Endothelial cell of umbilical vein (primary cell): ENCODE data around the gene RGP1. TPM values are rescaled to one million over a fixed set of nuclear protein-coding genes. Genes with fewer than 3 reads are reported as not detected.
A peak's percentile ranks its signal among the peaks of the same experiment; 100 is the strongest.

Experiments
- BruUV-seq: library from RNA; stranded (reverse); fragments of 400-500 nt; replicated peaks from 2 replicates; lab custom pipeline; 2021; lab: Mats Ljungman, UMichigan
- CTCF ChIA-PET: fragments of 300-600, 350-600 bp; sonication (Branson Sonifier 250); formaldehyde crosslinking; loops from one replicate; lab custom pipeline; 2021; ENCODE audit warnings: antibody characterized with exemption, inconsistent platforms; lab: Charles Lee
- POLR2A ChIA-PET: fragments of 300-600, 350-600 bp; sonication (Branson Sonifier 250); formaldehyde crosslinking; loops from one replicate; lab custom pipeline; 2021; ENCODE audit warnings: antibody characterized with exemption, inconsistent platforms; lab: Charles Lee
- DNase-seq: peaks from one replicate; pipeline ENCODE4 v3.0.0-alpha.2; 2011; ENCODE audit warnings: low read depth, low spot score
- FAIRE-seq: peaks from 2 replicates; lab custom pipeline; 2011; peaks lifted over from hg19 to GRCh38; lab: Jason Lieb, UNC
- H2AFZ ChIP-seq: 2 replicates; pipeline ENCODE4 v1.6.0; 2012; ENCODE audit warnings: low read depth, low read length, control low read depth, inconsistent platforms
- H3K27ac ChIP-seq: 2 replicates; pipeline ENCODE4 v1.5.1; 2011; ENCODE audit warnings: low read depth, mild to moderate bottlenecking, control low read depth, low read length, moderate library complexity; ENCODE audit not compliant: insufficient read depth
- H3K27me3 ChIP-seq, 2 experiments: 2 replicates each; pipeline versions ENCODE4 v1.6.0 to v1.6.1; 2011; ENCODE audit warnings: low read length in 2 of 2, mixed read lengths in 1 of 2; ENCODE audit not compliant: control insufficient read depth in 2 of 2, insufficient read depth in 2 of 2
- H3K36me3 ChIP-seq, 2 experiments: 2 replicates in 1 of 2; 3 replicates in 1 of 2; pipeline ENCODE4 v1.5.1; 2011; ENCODE audit warnings: low read length in 2 of 2, mild to moderate bottlenecking in 1 of 2, moderate library complexity in 1 of 2; ENCODE audit not compliant: control insufficient read depth in 2 of 2, insufficient read depth in 2 of 2; ENCODE audit errors: extremely low read depth in 1 of 2
- H3K4me1 ChIP-seq: 3 replicates; pipeline ENCODE4 v1.5.1; 2011; ENCODE audit warnings: mild to moderate bottlenecking, low read length; ENCODE audit not compliant: control insufficient read depth, insufficient read depth; ENCODE audit errors: extremely low read depth
- H3K4me2 ChIP-seq: 2 replicates; pipeline ENCODE4 v1.6.1; 2011; ENCODE audit warnings: low read length, control low read depth, mixed read lengths; ENCODE audit not compliant: insufficient read depth
- H3K4me3 ChIP-seq, 3 experiments: fragments of 200-600 bp in 1 of 3; sonication (generic), shearing (Covaris generic) in 1 of 3; replicated peaks in 1 of 3; 2 replicates each; pipeline ENCODE4 v1.5.1; 2011 to 2016; ENCODE audit warnings: control low read depth in 3 of 3, low read length in 3 of 3, mild to moderate bottlenecking in 2 of 3, inconsistent platforms in 1 of 3, low read depth in 1 of 3, moderate library complexity in 1 of 3; ENCODE audit not compliant: insufficient read depth in 1 of 3
- H3K79me2 ChIP-seq: 2 replicates; pipeline ENCODE4 v1.6.0; 2012; ENCODE audit warnings: low read length, inconsistent platforms; ENCODE audit not compliant: control insufficient read depth, insufficient read depth
- H3K9ac ChIP-seq: replicated peaks from 2 replicates; pipeline ENCODE3; 2011; ENCODE audit warnings: low read length, control low read depth; ENCODE audit not compliant: insufficient read depth; ENCODE audit errors: extremely low read depth
- H3K9me1 ChIP-seq: replicated peaks from 3 replicates; pipeline ENCODE4 v1.6.0; 2011; ENCODE audit warnings: mild to moderate bottlenecking, low read length; ENCODE audit not compliant: control insufficient read depth, insufficient read depth; ENCODE audit errors: extremely low read depth
- H3K9me3 ChIP-seq: replicated peaks from 2 replicates; pipeline ENCODE4 v1.5.1; 2012; ENCODE audit warnings: low read length, inconsistent platforms; ENCODE audit not compliant: control insufficient read depth, insufficient read depth
- H4K20me1 ChIP-seq: replicated peaks from 2 replicates; pipeline ENCODE3; 2011; ENCODE audit warnings: mild to moderate bottlenecking, low read length; ENCODE audit not compliant: control insufficient read depth, insufficient read depth; ENCODE audit errors: extremely low read depth
- CTCF ChIP-seq, 2 donors: IDR thresholded peaks; 1 replicate in 1 of 2; 2 replicates in 1 of 2; pipeline ENCODE4 v1.5.1; 2011; ENCODE audit warnings: low read length in 2 of 2, mild to moderate bottlenecking in 2 of 2, moderate library complexity in 2 of 2, control low read depth in 1 of 2, inconsistent platforms in 1 of 2, low read depth in 1 of 2; ENCODE audit not compliant: insufficient read depth in 1 of 2; ENCODE audit errors: extremely low read depth in 1 of 2
- EZH2 ChIP-seq: IDR thresholded peaks from 2 replicates; pipeline ENCODE4 v1.6.1; 2012; ENCODE audit warnings: borderline replicate concordance, low read depth, mild to moderate bottlenecking, moderate library complexity, low read length, inconsistent platforms; ENCODE audit not compliant: severe bottlenecking
- FOS ChIP-seq: IDR thresholded peaks from 2 replicates; pipeline ENCODE4 v1.6.1; 2011; ENCODE audit warnings: mild to moderate bottlenecking, low read length, moderate library complexity, borderline replicate concordance; ENCODE audit not compliant: insufficient read depth
- GATA2 ChIP-seq: IDR thresholded peaks from 2 replicates; pipeline ENCODE4 v1.7.0; 2011; ENCODE audit warnings: low read depth, mild to moderate bottlenecking, moderate library complexity, mixed read lengths, low read length; ENCODE audit not compliant: insufficient read length, insufficient read depth
- JUN ChIP-seq: IDR thresholded peaks from 2 replicates; pipeline ENCODE4 v1.6.1; 2011; ENCODE audit warnings: borderline replicate concordance, low read depth; ENCODE audit not compliant: insufficient read length, insufficient read depth
- MAX ChIP-seq: IDR thresholded peaks from 2 replicates; pipeline ENCODE4 v1.6.1; 2011; ENCODE audit not compliant: insufficient read depth, insufficient read length
- MYC ChIP-seq: IDR thresholded peaks from one replicate; pipeline ENCODE4 v1.6.1; 2011; ENCODE audit warnings: mild to moderate bottlenecking, low read depth, low read length
- POLR2A ChIP-seq: IDR thresholded peaks from 2 replicates; pipeline ENCODE4 v1.6.1; 2012; ENCODE audit warnings: low read depth, mild to moderate bottlenecking, control low read depth, low read length
- POLR2AphosphoS5 ChIP-seq: IDR thresholded peaks from 2 replicates; pipeline ENCODE4 v1.6.1; 2012; ENCODE audit warnings: low read depth, mild to moderate bottlenecking, control low read depth, low read length, moderate library complexity; ENCODE audit not compliant: insufficient read depth
- dilution Hi-C: fragments of 300-500 bp; cut with MboI; formaldehyde crosslinking; loops from one replicate; pipeline ENCODE4 v1.15.0; 2019; ENCODE audit warnings: low sequenced_read_pairs; ENCODE audit not compliant: extremely low pct_ligation_motif_present
- intact Hi-C: fragments of 100-400 bp; cut with micrococcal nuclease; formaldehyde crosslinking; loops from one replicate; pipeline ENCODE4 v1.10.0; 2022
- polyA plus RNA-seq, 4 experiments: library from polyadenylated mRNA; depleted of rRNA in 3 of 4; stranded (reverse) in 3 of 4; unstranded in 1 of 4; fragments of >200 nt; gene quantifications; 2 replicates each; pipeline versions ENCODE4 v1.2.1 to v1.2.3, GENCODE V29; 2011 to 2012; ENCODE audit warnings: missing spikeins in 1 of 4
- total RNA-seq: library from RNA; stranded (reverse); gene quantifications from 2 replicates; pipeline ENCODE4 v1.2.3, GENCODE V29; 2021

The RGP1 gene
- total and polyA plus RNA-seq, 2 donors (not counting 3 experiments of a cell fraction or from before 2014, with no cell fraction given): 15.0 to 29.0 TPM

- BruUV-seq: no TSS peak
- Histone ChIP-seq H3K79me2 (peaks cover 80% of the 10 kb centered on the region), H3K9me1 (no peaks in the 10 kb centered on the region), H4K20me1 (no peaks in the 10 kb centered on the region), H3K36me3 (peaks cover 13 to 16% of the 10 kb centered on the region in 2 experiments), H2AFZ (no peak overlapping the region), H3K9me3 (no peaks in the 10 kb centered on the region), H3K27me3 (no peaks in the 10 kb centered on the region), H3K9ac (peak overlapping the region; percentile 66), H3K4me2 (peak overlapping the region; percentile 97), H3K27ac (peak overlapping the region; percentile 78), H3K4me1 (peaks cover 60% of the 10 kb centered on the region), H3K4me3 (peak overlapping the region in 2 of 3 experiments; percentile 9 to 79)
- intact Hi-C loops: loop anchor here (1.0 to 5.0 kb wide), 2 partner anchors 72 to 153 kb away; no protein-coding TSS in a partner anchor
- POLR2A ChIA-PET: no interaction called here
- CTCF ChIA-PET: interaction anchor here (1.0 to 4.1 kb wide), 10 partner anchors 16 to 177 kb away, joined by 3 to 52 read pairs (median 10); partner anchors contain the start of genes GBA2, HRCT1, RGP1 and TPM2
- FAIRE-seq: no peak
- DNase-seq: no peak
- dilution Hi-C loops: no loop called here
- no peak for TF ChIP-seq CTCF (IDR thresholded peaks at IDR 0.05; ENCODE audit: extremely low read depth in 1 of 2, insufficient read depth in 1 of 2, low read depth in 1 of 2, low read length in 2 of 2)
- no peak for TF ChIP-seq EZH2
- TF ChIP-seq POLR2A: no peak
- TF ChIP-seq JUN: no peak
- TF ChIP-seq MAX: no peak
- no peak for TF ChIP-seq POLR2AphosphoS5
- no peak for TF ChIP-seq GATA2
- TF ChIP-seq FOS: no peak
- no peak for TF ChIP-seq MYC
Measured at GRCh38 chr9:35729101-35729500, 20.0 kb upstream of the RGP1 start.
